ENCODE measurements around the gene CTU2.

DNA sequence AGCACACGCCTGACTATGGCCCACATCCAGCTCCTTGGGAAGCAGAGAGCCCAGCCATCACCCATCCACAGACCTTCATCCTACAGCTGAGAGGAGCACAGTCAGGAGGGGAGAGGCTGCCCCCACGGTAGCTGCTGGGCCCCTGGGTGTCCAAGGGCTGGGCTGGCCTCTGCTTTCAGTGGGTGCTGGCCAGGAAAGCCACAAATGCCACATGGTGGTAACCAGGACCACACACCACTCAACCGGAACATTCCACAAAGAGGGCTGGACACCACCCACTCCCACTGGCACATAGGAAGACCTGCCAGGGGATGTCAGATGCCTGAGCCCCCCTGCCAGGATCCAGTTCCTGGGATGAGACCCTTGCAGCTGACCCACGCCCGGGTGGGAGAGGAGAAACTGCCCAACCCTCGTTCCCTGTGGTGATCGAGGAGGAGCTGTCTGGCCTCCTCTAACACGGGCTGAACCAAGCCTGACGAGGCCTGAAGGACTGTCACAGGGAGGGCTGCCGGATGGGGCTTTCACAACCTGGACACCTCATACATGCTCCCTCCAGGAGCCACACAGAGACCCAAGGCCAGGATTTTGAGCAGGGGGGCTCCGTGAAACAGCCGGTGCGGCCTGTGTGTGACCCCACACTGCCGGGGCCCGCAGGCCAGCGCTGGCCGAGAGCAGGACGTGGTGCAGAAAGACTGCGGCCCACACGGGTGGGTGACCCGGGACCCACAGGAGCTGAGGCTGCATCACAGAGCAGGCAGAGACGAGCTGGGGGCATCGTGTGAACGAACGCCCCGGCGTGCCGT is 48.0 kb downstream of the CTU2 start:
- TF ChIP-seq TCF7L2 (IDR thresholded peaks at IDR 0.05; ENCODE audit: borderline replicate concordance, low read depth, low read length), result no peak
- TF ChIP-seq ZNF175 (tag by site-specific recombination; IDR thresholded peaks at IDR 0.05), result no peak
- TF ChIP-seq, protein P1, sequence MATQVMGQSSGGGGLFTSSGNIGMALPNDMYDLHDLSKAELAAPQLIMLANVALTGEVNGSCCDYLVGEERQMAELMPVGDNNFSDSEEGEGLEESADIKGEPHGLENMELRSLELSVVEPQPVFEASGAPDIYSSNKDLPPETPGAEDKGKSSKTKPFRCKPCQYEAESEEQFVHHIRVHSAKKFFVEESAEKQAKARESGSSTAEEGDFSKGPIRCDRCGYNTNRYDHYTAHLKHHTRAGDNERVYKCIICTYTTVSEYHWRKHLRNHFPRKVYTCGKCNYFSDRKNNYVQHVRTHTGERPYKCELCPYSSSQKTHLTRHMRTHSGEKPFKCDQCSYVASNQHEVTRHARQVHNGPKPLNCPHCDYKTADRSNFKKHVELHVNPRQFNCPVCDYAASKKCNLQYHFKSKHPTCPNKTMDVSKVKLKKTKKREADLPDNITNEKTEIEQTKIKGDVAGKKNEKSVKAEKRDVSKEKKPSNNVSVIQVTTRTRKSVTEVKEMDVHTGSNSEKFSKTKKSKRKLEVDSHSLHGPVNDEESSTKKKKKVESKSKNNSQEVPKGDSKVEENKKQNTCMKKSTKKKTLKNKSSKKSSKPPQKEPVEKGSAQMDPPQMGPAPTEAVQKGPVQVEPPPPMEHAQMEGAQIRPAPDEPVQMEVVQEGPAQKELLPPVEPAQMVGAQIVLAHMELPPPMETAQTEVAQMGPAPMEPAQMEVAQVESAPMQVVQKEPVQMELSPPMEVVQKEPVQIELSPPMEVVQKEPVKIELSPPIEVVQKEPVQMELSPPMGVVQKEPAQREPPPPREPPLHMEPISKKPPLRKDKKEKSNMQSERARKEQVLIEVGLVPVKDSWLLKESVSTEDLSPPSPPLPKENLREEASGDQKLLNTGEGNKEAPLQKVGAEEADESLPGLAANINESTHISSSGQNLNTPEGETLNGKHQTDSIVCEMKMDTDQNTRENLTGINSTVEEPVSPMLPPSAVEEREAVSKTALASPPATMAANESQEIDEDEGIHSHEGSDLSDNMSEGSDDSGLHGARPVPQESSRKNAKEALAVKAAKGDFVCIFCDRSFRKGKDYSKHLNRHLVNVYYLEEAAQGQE (tag by site-specific recombination; IDR thresholded peaks at IDR 0.05), result no peak
- no peak for TF ChIP-seq ZFHX2 (tag by site-specific recombination; conservative IDR thresholded peaks at IDR 0.05)
- TF ChIP-seq, protein P2, sequence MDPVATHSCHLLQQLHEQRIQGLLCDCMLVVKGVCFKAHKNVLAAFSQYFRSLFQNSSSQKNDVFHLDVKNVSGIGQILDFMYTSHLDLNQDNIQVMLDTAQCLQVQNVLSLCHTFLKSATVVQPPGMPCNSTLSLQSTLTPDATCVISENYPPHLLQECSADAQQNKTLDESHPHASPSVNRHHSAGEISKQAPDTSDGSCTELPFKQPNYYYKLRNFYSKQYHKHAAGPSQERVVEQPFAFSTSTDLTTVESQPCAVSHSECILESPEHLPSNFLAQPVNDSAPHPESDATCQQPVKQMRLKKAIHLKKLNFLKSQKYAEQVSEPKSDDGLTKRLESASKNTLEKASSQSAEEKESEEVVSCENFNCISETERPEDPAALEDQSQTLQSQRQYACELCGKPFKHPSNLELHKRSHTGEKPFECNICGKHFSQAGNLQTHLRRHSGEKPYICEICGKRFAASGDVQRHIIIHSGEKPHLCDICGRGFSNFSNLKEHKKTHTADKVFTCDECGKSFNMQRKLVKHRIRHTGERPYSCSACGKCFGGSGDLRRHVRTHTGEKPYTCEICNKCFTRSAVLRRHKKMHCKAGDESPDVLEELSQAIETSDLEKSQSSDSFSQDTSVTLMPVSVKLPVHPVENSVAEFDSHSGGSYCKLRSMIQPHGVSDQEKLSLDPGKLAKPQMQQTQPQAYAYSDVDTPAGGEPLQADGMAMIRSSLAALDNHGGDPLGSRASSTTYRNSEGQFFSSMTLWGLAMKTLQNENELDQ (tag by site-specific recombination; IDR thresholded peaks at IDR 0.05; ENCODE audit: low read depth), result no peak
- no peak for TF ChIP-seq ZFP37 (tag by site-specific recombination; IDR thresholded peaks at IDR 0.05)
- TF ChIP-seq, protein P3, sequence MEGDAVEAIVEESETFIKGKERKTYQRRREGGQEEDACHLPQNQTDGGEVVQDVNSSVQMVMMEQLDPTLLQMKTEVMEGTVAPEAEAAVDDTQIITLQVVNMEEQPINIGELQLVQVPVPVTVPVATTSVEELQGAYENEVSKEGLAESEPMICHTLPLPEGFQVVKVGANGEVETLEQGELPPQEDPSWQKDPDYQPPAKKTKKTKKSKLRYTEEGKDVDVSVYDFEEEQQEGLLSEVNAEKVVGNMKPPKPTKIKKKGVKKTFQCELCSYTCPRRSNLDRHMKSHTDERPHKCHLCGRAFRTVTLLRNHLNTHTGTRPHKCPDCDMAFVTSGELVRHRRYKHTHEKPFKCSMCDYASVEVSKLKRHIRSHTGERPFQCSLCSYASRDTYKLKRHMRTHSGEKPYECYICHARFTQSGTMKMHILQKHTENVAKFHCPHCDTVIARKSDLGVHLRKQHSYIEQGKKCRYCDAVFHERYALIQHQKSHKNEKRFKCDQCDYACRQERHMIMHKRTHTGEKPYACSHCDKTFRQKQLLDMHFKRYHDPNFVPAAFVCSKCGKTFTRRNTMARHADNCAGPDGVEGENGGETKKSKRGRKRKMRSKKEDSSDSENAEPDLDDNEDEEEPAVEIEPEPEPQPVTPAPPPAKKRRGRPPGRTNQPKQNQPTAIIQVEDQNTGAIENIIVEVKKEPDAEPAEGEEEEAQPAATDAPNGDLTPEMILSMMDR (tag by site-specific recombination; IDR thresholded peaks at IDR 0.05), result no peak

Data from HEK293 (cell line).